HepG2 (cell line): ENCODE measurements around the gene PLA2G4B.

Experiments
- ELF1 ChIP-seq: sonication (generic); formaldehyde crosslinking; IDR thresholded peaks from 2 replicates; pipeline ENCODE4 v1.4.0; 2020; ENCODE audit warnings: missing genetic modification reagents
- EZH2 ChIP-seq: conservative IDR thresholded peaks from 2 replicates; pipeline ENCODE4 v1.6.1; 2012; ENCODE audit warnings: mild to moderate bottlenecking, low read depth, low read length, moderate library complexity
- MBNL3 ChIP-seq: fragments of 250-450 bp; sonication (Bioruptor Pico); conservative IDR thresholded peaks from 2 replicates; pipeline ENCODE4 v1.8.0; 2022; ENCODE audit warnings: mild to moderate bottlenecking, inconsistent platforms
- MEF2D ChIP-seq: sonication (generic); formaldehyde crosslinking; IDR thresholded peaks from 2 replicates; pipeline ENCODE4 v1.5.1; 2020; ENCODE audit warnings: mild to moderate bottlenecking, missing genetic modification reagents
- NFRKB ChIP-seq: fragments of 450-650 bp; IDR thresholded peaks from 2 replicates; pipeline ENCODE4 v1.6.1; 2017
- ZFP62 ChIP-seq: sonication (generic); formaldehyde crosslinking; IDR thresholded peaks from 2 replicates; pipeline ENCODE4 v1.4.0; 2020; ENCODE audit warnings: missing genetic modification reagents
- TF ChIP-seq, protein P1 (sequence below): sonication (generic); formaldehyde crosslinking; IDR thresholded peaks from 2 replicates; pipeline ENCODE4 v1.8.1; 2023; ENCODE audit warnings: mild to moderate bottlenecking, missing genetic modification reagents
- TF ChIP-seq, protein P2 (sequence below): sonication (generic); formaldehyde crosslinking; conservative IDR thresholded peaks from 2 replicates; pipeline ENCODE4 v1.4.0; 2020; ENCODE audit warnings: missing genetic modification reagents

- TF ChIP-seq EZH2 (no peak), MBNL3 (CRISPR knock-in tag) (no peak), ZFP62 (no peak), NFRKB (no peak), ELF1 (CRISPR knock-in tag) (no peak), MEF2D (CRISPR knock-in tag) (no peak)
- TF ChIP-seq, protein P1, sequence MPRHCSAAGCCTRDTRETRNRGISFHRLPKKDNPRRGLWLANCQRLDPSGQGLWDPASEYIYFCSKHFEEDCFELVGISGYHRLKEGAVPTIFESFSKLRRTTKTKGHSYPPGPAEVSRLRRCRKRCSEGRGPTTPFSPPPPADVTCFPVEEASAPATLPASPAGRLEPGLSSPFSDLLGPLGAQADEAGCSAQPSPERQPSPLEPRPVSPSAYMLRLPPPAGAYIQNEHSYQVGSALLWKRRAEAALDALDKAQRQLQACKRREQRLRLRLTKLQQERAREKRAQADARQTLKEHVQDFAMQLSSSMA (CRISPR knock-in tag) = no peak
- TF ChIP-seq, protein P2, sequence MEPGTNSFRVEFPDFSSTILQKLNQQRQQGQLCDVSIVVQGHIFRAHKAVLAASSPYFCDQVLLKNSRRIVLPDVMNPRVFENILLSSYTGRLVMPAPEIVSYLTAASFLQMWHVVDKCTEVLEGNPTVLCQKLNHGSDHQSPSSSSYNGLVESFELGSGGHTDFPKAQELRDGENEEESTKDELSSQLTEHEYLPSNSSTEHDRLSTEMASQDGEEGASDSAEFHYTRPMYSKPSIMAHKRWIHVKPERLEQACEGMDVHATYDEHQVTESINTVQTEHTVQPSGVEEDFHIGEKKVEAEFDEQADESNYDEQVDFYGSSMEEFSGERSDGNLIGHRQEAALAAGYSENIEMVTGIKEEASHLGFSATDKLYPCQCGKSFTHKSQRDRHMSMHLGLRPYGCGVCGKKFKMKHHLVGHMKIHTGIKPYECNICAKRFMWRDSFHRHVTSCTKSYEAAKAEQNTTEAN (CRISPR knock-in tag) = no peak
Measured at GRCh38 chr15:41892621-41893421, 54.2 kb downstream of the PLA2G4B start.
